ENCODE measurements around the gene CALML3. TPM values are rescaled to one million over a fixed set of nuclear protein-coding genes. Genes with fewer than 3 reads are reported as not detected.

The CALML3 gene
- total RNA-seq, 1 experiment from 2014 or later = not detected

DNA sequence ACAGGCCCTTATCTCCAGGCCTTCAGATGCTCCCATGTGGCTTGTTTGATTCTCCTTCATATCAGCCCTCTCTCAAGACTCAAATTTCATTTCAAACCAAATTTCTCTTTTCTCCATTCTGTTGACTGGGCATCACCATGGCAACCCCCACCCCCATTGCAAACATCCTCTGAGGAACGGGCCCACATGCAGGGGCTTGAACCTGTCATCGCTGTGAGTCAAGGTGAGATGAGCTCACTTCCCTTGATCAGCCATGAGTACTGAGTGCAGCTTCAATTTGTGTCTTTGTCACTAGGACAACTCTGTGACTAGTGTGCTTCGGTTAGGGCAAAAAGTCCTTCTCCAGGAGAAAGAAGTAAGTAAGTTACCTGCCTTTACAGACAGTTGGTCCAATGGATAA is 41.9 kb downstream of the CALML3 start:
- DNase-seq = no peak
- intact Hi-C loops (cut with micrococcal nuclease; ENCODE audit: unreplicated experiment) = no loop called here

DNA sequence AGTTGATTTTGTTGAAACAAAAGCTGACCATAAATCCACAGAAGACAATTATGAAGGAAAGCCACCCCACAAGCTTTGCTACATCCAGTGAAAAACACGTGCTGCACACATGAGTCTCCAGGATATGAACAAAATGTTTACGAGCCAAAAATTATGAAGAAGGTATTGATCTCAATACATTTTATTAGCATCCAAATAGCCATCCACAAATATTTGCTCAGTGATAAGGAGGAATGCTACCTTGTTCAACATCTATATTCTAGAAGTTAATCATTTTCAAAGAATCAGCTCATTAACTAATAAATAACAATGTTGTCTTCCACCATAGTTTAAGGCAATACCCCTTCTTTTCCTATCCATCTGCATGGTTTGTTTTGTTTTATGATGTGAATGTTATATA is 42.7 kb downstream of the CALML3 start:
- Histone ChIP-seq H4K20me1 (ENCODE audit: insufficient read depth) (no peaks in the 10 kb centered on the region), H3K9me2 (ENCODE audit: insufficient read depth) (no peaks in the 10 kb centered on the region), H3K27ac (no peak overlapping the region), H3K9me3 (ENCODE audit: insufficient read depth, low read depth) (no peaks in the 10 kb centered on the region), H3K4me1 (replicated peaks; ENCODE audit: insufficient read depth) (no peaks in the 10 kb centered on the region), H3K4me3 (no peak overlapping the region), H3F3A (ENCODE audit: insufficient read depth, low read depth) (no peaks in the 10 kb centered on the region), H3K27me3 (ENCODE audit: insufficient read depth, low read depth) (no peaks in the 10 kb centered on the region), H3K4me2 (no peak overlapping the region), H2AFZ (no peak overlapping the region), H3K36me3 (ENCODE audit: low read depth) (no peaks in the 10 kb centered on the region), H3K79me2 (ENCODE audit: low read depth) (no peaks in the 10 kb centered on the region)
- intact Hi-C loops (cut with micrococcal nuclease; ENCODE audit: unreplicated experiment) = no loop called here
- BruUV-seq (replicated peaks) = no TSS peak
- TF ChIP-seq, protein P1, sequence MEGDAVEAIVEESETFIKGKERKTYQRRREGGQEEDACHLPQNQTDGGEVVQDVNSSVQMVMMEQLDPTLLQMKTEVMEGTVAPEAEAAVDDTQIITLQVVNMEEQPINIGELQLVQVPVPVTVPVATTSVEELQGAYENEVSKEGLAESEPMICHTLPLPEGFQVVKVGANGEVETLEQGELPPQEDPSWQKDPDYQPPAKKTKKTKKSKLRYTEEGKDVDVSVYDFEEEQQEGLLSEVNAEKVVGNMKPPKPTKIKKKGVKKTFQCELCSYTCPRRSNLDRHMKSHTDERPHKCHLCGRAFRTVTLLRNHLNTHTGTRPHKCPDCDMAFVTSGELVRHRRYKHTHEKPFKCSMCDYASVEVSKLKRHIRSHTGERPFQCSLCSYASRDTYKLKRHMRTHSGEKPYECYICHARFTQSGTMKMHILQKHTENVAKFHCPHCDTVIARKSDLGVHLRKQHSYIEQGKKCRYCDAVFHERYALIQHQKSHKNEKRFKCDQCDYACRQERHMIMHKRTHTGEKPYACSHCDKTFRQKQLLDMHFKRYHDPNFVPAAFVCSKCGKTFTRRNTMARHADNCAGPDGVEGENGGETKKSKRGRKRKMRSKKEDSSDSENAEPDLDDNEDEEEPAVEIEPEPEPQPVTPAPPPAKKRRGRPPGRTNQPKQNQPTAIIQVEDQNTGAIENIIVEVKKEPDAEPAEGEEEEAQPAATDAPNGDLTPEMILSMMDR (conservative IDR thresholded peaks at IDR 0.05) = no peak
- TF ChIP-seq EZH2 (IDR thresholded peaks at IDR 0.05; ENCODE audit: low read depth) = no peak
- ChIA-PET POLR2A (ENCODE audit: unreplicated experiment) (no interaction called here), CTCF (no interaction called here)
- no peak for DNase-seq

More for the DNA sequence above, 41.9 kb downstream of the CALML3 start:
- Histone ChIP-seq H3K4me3 (no peak overlapping the region), H3K27ac (no peak overlapping the region), H3K27me3 (ENCODE audit: insufficient read depth, low read depth) (no peaks in the 10 kb centered on the region), H3F3A (ENCODE audit: insufficient read depth, low read depth) (no peaks in the 10 kb centered on the region), H3K4me2 (no peak overlapping the region), H3K4me1 (replicated peaks; ENCODE audit: insufficient read depth) (no peaks in the 10 kb centered on the region), H3K79me2 (ENCODE audit: low read depth) (no peaks in the 10 kb centered on the region), H3K36me3 (ENCODE audit: low read depth) (no peaks in the 10 kb centered on the region), H2AFZ (no peak overlapping the region), H3K9me2 (ENCODE audit: insufficient read depth) (no peaks in the 10 kb centered on the region), H4K20me1 (ENCODE audit: insufficient read depth) (no peaks in the 10 kb centered on the region), H3K9me3 (ENCODE audit: insufficient read depth, low read depth) (no peaks in the 10 kb centered on the region)
- TF ChIP-seq EZH2 (IDR thresholded peaks at IDR 0.05; ENCODE audit: low read depth) = no peak
- TF ChIP-seq, protein P1 (conservative IDR thresholded peaks at IDR 0.05) = no peak
- ChIA-PET POLR2A (ENCODE audit: unreplicated experiment) (interaction anchor here (0.6 kb wide), 1 partner anchor 29 kb away, joined by 4 read pairs; no protein-coding TSS in a partner anchor), CTCF (no interaction called here)
- no TSS peak for BruUV-seq (replicated peaks)

- intact Hi-C loops (cut with micrococcal nuclease; ENCODE audit: unreplicated experiment) = no loop called here
- no peak for DNase-seq
- no TSS peak for BruUV-seq (replicated peaks)
Measured at GRCh38 chr10:5568984-5569383, 44.2 kb downstream of the CALML3 start.

More at GRCh38 chr10:5568984-5569383, 44.2 kb downstream of the CALML3 start:
- Histone ChIP-seq H3K9me2 (ENCODE audit: insufficient read depth) (no peaks in the 10 kb centered on the region), H3F3A (ENCODE audit: insufficient read depth, low read depth) (no peaks in the 10 kb centered on the region), H3K27me3 (ENCODE audit: insufficient read depth, low read depth) (no peaks in the 10 kb centered on the region), H3K4me2 (no peak overlapping the region), H2AFZ (no peak overlapping the region), H3K27ac (no peak overlapping the region), H3K79me2 (ENCODE audit: low read depth) (no peaks in the 10 kb centered on the region), H3K9me3 (ENCODE audit: insufficient read depth, low read depth) (no peaks in the 10 kb centered on the region), H3K4me3 (no peak overlapping the region), H3K36me3 (ENCODE audit: low read depth) (no peaks in the 10 kb centered on the region), H3K4me1 (replicated peaks; ENCODE audit: insufficient read depth) (no peaks in the 10 kb centered on the region), H4K20me1 (ENCODE audit: insufficient read depth) (no peaks in the 10 kb centered on the region)
- POLR2A ChIA-PET (ENCODE audit: unreplicated experiment) = no interaction called here
- CTCF ChIA-PET = no interaction called here
- no peak for TF ChIP-seq EZH2 (IDR thresholded peaks at IDR 0.05; ENCODE audit: low read depth)
- TF ChIP-seq, protein P1 (conservative IDR thresholded peaks at IDR 0.05) = no peak
